ENCODE measurements around the gene CADM3. TPM values are rescaled to one million over a fixed set of nuclear protein-coding genes. Genes with fewer than 3 reads are reported as not detected.

CADM3 gene
- total and polyA plus RNA-seq, 4 experiments from 2014 or later: not detected

GRCh38 chr1:159173320-159173719, 1.9 kb downstream of the CADM3 start:
- Mint-ChIP-seq H3K27me3 (peaks cover 38 to 55% of the 10 kb centered on the region in 2 donors), H3K4me3 (no peak overlapping the region), H3K9me3 (peaks cover 0 to 3% (median 0%) of the 10 kb centered on the region in 8 donors), H3K27ac (no peak overlapping the region), H3K4me1 (peaks cover 0 to 5% (median 3%) of the 10 kb centered on the region in 4 donors), H3K36me3 (no peaks in the 10 kb centered on the region)
- ChIA-PET CTCF (ENCODE audit: partially characterized antibody) (no interaction called here), POLR2A (ENCODE audit: partially characterized antibody) (no interaction called here)
- peaks cover 11% of the 10 kb centered on the region for H3K27me3 ChIP-seq (ENCODE audit: insufficient read depth, low read length)
- no peak overlapping the region for H3K27ac ChIP-seq (ENCODE audit: low read depth, low read length)
- H3K4me3 ChIP-seq (ENCODE audit: low read length in 2 of 2): no peak overlapping the region
- H3K4me1 ChIP-seq (ENCODE audit: insufficient read depth, low read length): no peaks in the 10 kb centered on the region
- intact Hi-C loops (cut with micrococcal nuclease): no loop called here
- DNase-seq: no peak
- H3K9me3 ChIP-seq (ENCODE audit: control insufficient read depth in 1 of 2, low read length in 2 of 2): no peaks in the 10 kb centered on the region
- no peaks in the 10 kb centered on the region for H3K36me3 ChIP-seq (ENCODE audit: insufficient read depth, low read length)

- Mint-ChIP-seq H3K27ac (no peak overlapping the region), H3K4me1 (peaks cover 0 to 5% (median 3%) of the 10 kb centered on the region in 4 donors), H3K36me3 (no peaks in the 10 kb centered on the region), H3K9me3 (peaks cover 0 to 3% (median 0%) of the 10 kb centered on the region in 8 donors), H3K4me3 (no peak overlapping the region), H3K27me3 (peaks cover 29 to 45% of the 10 kb centered on the region in 2 donors)
- Histone ChIP-seq H3K4me3 (ENCODE audit: low read length in 2 of 2) (no peak overlapping the region), H3K27me3 (ENCODE audit: insufficient read depth, low read length) (peaks cover 17% of the 10 kb centered on the region), H3K36me3 (ENCODE audit: insufficient read depth, low read length) (no peaks in the 10 kb centered on the region), H3K9me3 (ENCODE audit: control insufficient read depth in 1 of 2, low read length in 2 of 2) (no peaks in the 10 kb centered on the region), H3K27ac (ENCODE audit: low read depth, low read length) (no peak overlapping the region), H3K4me1 (ENCODE audit: insufficient read depth, low read length) (no peaks in the 10 kb centered on the region)
- DNase-seq: no peak
- intact Hi-C loops (cut with micrococcal nuclease): no loop called here
- ChIA-PET POLR2A (ENCODE audit: partially characterized antibody) (no interaction called here), CTCF (ENCODE audit: partially characterized antibody) (interaction anchor here (1.0 kb wide), 1 partner anchor 14 kb away, joined by 3 read pairs; no protein-coding TSS in a partner anchor)
Measured at GRCh38 chr1:159175571-159175970, 4.2 kb downstream of the CADM3 start.

GRCh38 chr1:159177272-159177907, 6.0 kb downstream of the CADM3 start:
- POLR2A ChIA-PET (ENCODE audit: partially characterized antibody): no interaction called here
- Histone ChIP-seq H3K36me3 (ENCODE audit: insufficient read depth, low read length) (no peaks in the 10 kb centered on the region), H3K4me3 (ENCODE audit: low read length in 2 of 2) (no peak overlapping the region), H3K27ac (ENCODE audit: low read depth, low read length) (no peak overlapping the region), H3K27me3 (ENCODE audit: insufficient read depth, low read length) (peaks cover 15% of the 10 kb centered on the region), H3K9me3 (ENCODE audit: control insufficient read depth in 1 of 2, low read length in 2 of 2) (no peaks in the 10 kb centered on the region), H3K4me1 (ENCODE audit: insufficient read depth, low read length) (no peaks in the 10 kb centered on the region)
- no peak overlapping the region for H3K27ac Mint-ChIP-seq
- DNase-seq: peak in 4 of 5 donors; percentile 20 to 29 (median 22)
- no peak overlapping the region for H3K4me3 Mint-ChIP-seq
- intact Hi-C loops (cut with micrococcal nuclease): no loop called here
- no peaks in the 10 kb centered on the region for H3K36me3 Mint-ChIP-seq
- peaks cover 32 to 46% of the 10 kb centered on the region in 2 donors for H3K27me3 Mint-ChIP-seq
- peaks cover 0 to 3% (median 0%) of the 10 kb centered on the region in 8 donors for H3K9me3 Mint-ChIP-seq
- no peaks in the 10 kb centered on the region for H3K4me1 Mint-ChIP-seq
- CTCF ChIA-PET (ENCODE audit: partially characterized antibody): interaction anchor here (0.9 kb wide), 1 partner anchor 33 kb away, joined by 3 read pairs; no protein-coding TSS in a partner anchor

GRCh38 chr1:159179906-159180305, 8.5 kb downstream of the CADM3 start:
- Histone ChIP-seq H3K9me3 (ENCODE audit: control insufficient read depth in 1 of 2, low read length in 2 of 2) (no peaks in the 10 kb centered on the region), H3K27me3 (ENCODE audit: insufficient read depth, low read length) (peaks cover 10% of the 10 kb centered on the region), H3K27ac (ENCODE audit: low read depth, low read length) (no peak overlapping the region), H3K36me3 (ENCODE audit: insufficient read depth, low read length) (no peaks in the 10 kb centered on the region), H3K4me3 (ENCODE audit: low read length in 2 of 2) (no peak overlapping the region), H3K4me1 (ENCODE audit: insufficient read depth, low read length) (no peaks in the 10 kb centered on the region)
- Mint-ChIP-seq H3K36me3 (no peaks in the 10 kb centered on the region), H3K4me1 (no peaks in the 10 kb centered on the region), H3K9me3 (peaks cover 0 to 3% (median 0%) of the 10 kb centered on the region in 8 donors), H3K4me3 (no peak overlapping the region), H3K27me3 (peaks cover 30 to 38% of the 10 kb centered on the region in 2 donors), H3K27ac (no peak overlapping the region)
- ChIA-PET CTCF (ENCODE audit: partially characterized antibody) (no interaction called here), POLR2A (ENCODE audit: partially characterized antibody) (no interaction called here)
- DNase-seq: no peak
- intact Hi-C loops (cut with micrococcal nuclease): no loop called here

- Mint-ChIP-seq H3K9me3 (peaks cover 0 to 3% (median 0%) of the 10 kb centered on the region in 8 donors), H3K27ac (no peak overlapping the region), H3K36me3 (no peaks in the 10 kb centered on the region), H3K27me3 (peaks cover 30 to 38% of the 10 kb centered on the region in 2 donors), H3K4me1 (no peaks in the 10 kb centered on the region), H3K4me3 (no peak overlapping the region)
- no peak for DNase-seq
- peaks cover 13% of the 10 kb centered on the region for H3K27me3 ChIP-seq (ENCODE audit: insufficient read depth, low read length)
- intact Hi-C loops (cut with micrococcal nuclease): no loop called here
- POLR2A ChIA-PET (ENCODE audit: partially characterized antibody): no interaction called here
- H3K27ac ChIP-seq (ENCODE audit: low read depth, low read length): no peak overlapping the region
- H3K4me1 ChIP-seq (ENCODE audit: insufficient read depth, low read length): no peaks in the 10 kb centered on the region
- no peaks in the 10 kb centered on the region for H3K36me3 ChIP-seq (ENCODE audit: insufficient read depth, low read length)
- CTCF ChIA-PET (ENCODE audit: partially characterized antibody): no interaction called here
- H3K9me3 ChIP-seq (ENCODE audit: control insufficient read depth in 1 of 2, low read length in 2 of 2): no peaks in the 10 kb centered on the region
- H3K4me3 ChIP-seq (ENCODE audit: low read length in 2 of 2): no peak overlapping the region
Measured at GRCh38 chr1:159180516-159180915, 9.1 kb downstream of the CADM3 start.

GRCh38 chr1:159181328-159182024, 10.1 kb downstream of the CADM3 start:
- H3K27me3 ChIP-seq (ENCODE audit: insufficient read depth, low read length): peaks cover 13% of the 10 kb centered on the region
- no peak overlapping the region for H3K4me3 ChIP-seq (ENCODE audit: low read length in 2 of 2)
- H3K27me3 Mint-ChIP-seq: peaks cover 35 to 42% of the 10 kb centered on the region in 2 donors
- no peak overlapping the region for H3K27ac Mint-ChIP-seq
- no peaks in the 10 kb centered on the region for H3K9me3 ChIP-seq (ENCODE audit: control insufficient read depth in 1 of 2, low read length in 2 of 2)
- POLR2A ChIA-PET (ENCODE audit: partially characterized antibody): no interaction called here
- intact Hi-C loops (cut with micrococcal nuclease): no loop called here
- no peaks in the 10 kb centered on the region for H3K36me3 ChIP-seq (ENCODE audit: insufficient read depth, low read length)
- no peak overlapping the region for H3K27ac ChIP-seq (ENCODE audit: low read depth, low read length)
- CTCF ChIA-PET (ENCODE audit: partially characterized antibody): interaction anchor here (1.1 kb wide), 1 partner anchor 20 kb away, joined by 3 read pairs; no protein-coding TSS in a partner anchor
- no peak overlapping the region for H3K4me3 Mint-ChIP-seq
- no peaks in the 10 kb centered on the region for H3K4me1 Mint-ChIP-seq
- no peaks in the 10 kb centered on the region for H3K36me3 Mint-ChIP-seq
- H3K4me1 ChIP-seq (ENCODE audit: insufficient read depth, low read length): no peaks in the 10 kb centered on the region
- peaks cover 0 to 3% (median under 1%) of the 10 kb centered on the region in 8 donors for H3K9me3 Mint-ChIP-seq
- no peak for DNase-seq

GRCh38 chr1:159184201-159184600, 12.8 kb downstream of the CADM3 start:
- H3K27ac Mint-ChIP-seq: no peak overlapping the region
- no peaks in the 10 kb centered on the region for H3K36me3 ChIP-seq (ENCODE audit: insufficient read depth, low read length)
- no peaks in the 10 kb centered on the region for H3K36me3 Mint-ChIP-seq
- no peak overlapping the region for H3K4me3 Mint-ChIP-seq
- no peak overlapping the region for H3K27ac ChIP-seq (ENCODE audit: low read depth, low read length)
- H3K9me3 ChIP-seq (ENCODE audit: control insufficient read depth in 1 of 2, low read length in 2 of 2): no peaks in the 10 kb centered on the region
- H3K27me3 Mint-ChIP-seq: peaks cover 42 to 49% of the 10 kb centered on the region in 2 donors
- CTCF ChIA-PET (ENCODE audit: partially characterized antibody): interaction anchor here (1.5 to 2.3 kb wide), 3 partner anchors 14 to 29 kb away, joined by 4 to 6 read pairs (median 6); no protein-coding TSS in a partner anchor
- H3K27me3 ChIP-seq (ENCODE audit: insufficient read depth, low read length): peaks cover 16% of the 10 kb centered on the region
- peaks cover 0 to 3% (median 0%) of the 10 kb centered on the region in 8 donors for H3K9me3 Mint-ChIP-seq
- POLR2A ChIA-PET (ENCODE audit: partially characterized antibody): no interaction called here
- intact Hi-C loops (cut with micrococcal nuclease): no loop called here
- no peak overlapping the region for H3K4me3 ChIP-seq (ENCODE audit: low read length in 2 of 2)
- H3K4me1 ChIP-seq (ENCODE audit: insufficient read depth, low read length): no peaks in the 10 kb centered on the region
- peaks cover 2 to 7% (median 6%) of the 10 kb centered on the region in 4 donors for H3K4me1 Mint-ChIP-seq
- no peak for DNase-seq

Data from CD4-positive, alpha-beta memory T cell (primary cell).